HEK293 (cell line): ENCODE data around the gene ZNF354B.

Experiments used
- CTCF ChIA-PET: fragments of 350-600 bp; formaldehyde crosslinking; extraction: SDS; loops from one replicate; lab custom pipeline; 2021; ENCODE audit warnings: antibody characterized with exemption; lab: Yijun Ruan, JAX
- POLR2A ChIA-PET: fragments of 300-600 bp; formaldehyde crosslinking; extraction: SDS; loops from one replicate; lab custom pipeline; 2020; ENCODE audit warnings: antibody characterized with exemption, inconsistent platforms; lab: Yijun Ruan, JAX
- H3K27ac ChIP-seq: fragments of 200-500 bp; sonication (Bioruptor generic); 2 replicates; pipeline ENCODE4 v1.5.1; 2014; ENCODE audit warnings: low read depth, low read length, control low read depth, inconsistent platforms; ENCODE audit errors: extremely low read depth
- H3K36me3 ChIP-seq, 2 experiments: fragments of 200-500 bp in 1 of 2; sonication (Bioruptor generic) in 1 of 2; 1 replicate in 1 of 2; 2 replicates in 1 of 2; pipeline ENCODE4 v1.5.1; 2014 to 2017; ENCODE audit warnings: inconsistent platforms in 2 of 2, low read length in 2 of 2; ENCODE audit not compliant: control insufficient read depth in 2 of 2, insufficient read depth in 1 of 2
- H3K4me1 ChIP-seq: fragments of 200-500 bp; sonication (Bioruptor generic); 2 replicates; pipeline ENCODE4 v1.5.1; 2014; ENCODE audit warnings: mild to moderate bottlenecking, low read length, inconsistent platforms; ENCODE audit not compliant: control insufficient read depth, insufficient read depth
- H3K4me3 ChIP-seq: 2 replicates; pipeline ENCODE4 v1.5.1; 2011; ENCODE audit warnings: low read depth, mild to moderate bottlenecking, control low read depth, low read length, moderate library complexity
- H3K9me3 ChIP-seq: fragments of 200-500 bp; sonication (Bioruptor generic); 2 replicates; pipeline ENCODE4 v1.5.1; 2014; ENCODE audit warnings: low read depth, low read length, inconsistent platforms; ENCODE audit not compliant: control insufficient read depth, insufficient read depth
- GLI4 ChIP-seq: fragments of 450-650 bp; formaldehyde crosslinking; IDR thresholded peaks from 2 replicates; pipeline ENCODE4 v1.5.1; 2016; ENCODE audit warnings: missing biosample characterization, missing genetic modification characterization
- GLIS2 ChIP-seq: fragments of 450-650 bp; formaldehyde crosslinking; IDR thresholded peaks from 2 replicates; pipeline ENCODE4 v1.5.1; 2016; ENCODE audit warnings: missing biosample characterization, missing genetic modification characterization
- HOXC10 ChIP-seq: sonication (generic); formaldehyde crosslinking; IDR thresholded peaks from 2 replicates; pipeline ENCODE4 v1.8.1; 2023; ENCODE audit warnings: mild to moderate bottlenecking, missing genetic modification reagents
- MEIS1 ChIP-seq: sonication (generic); formaldehyde crosslinking; IDR thresholded peaks from 2 replicates; pipeline ENCODE4 v1.8.1; 2022; ENCODE audit warnings: missing genetic modification reagents, mild to moderate bottlenecking, borderline replicate concordance
- MZF1 ChIP-seq: fragments of 450-650 bp; formaldehyde crosslinking; IDR thresholded peaks from 2 replicates; pipeline ENCODE4 v1.5.1; 2017; ENCODE audit warnings: missing biosample characterization, missing genetic modification characterization, borderline replicate concordance
- PRDM1 ChIP-seq: fragments of 450-650 bp; formaldehyde crosslinking; IDR thresholded peaks from 2 replicates; pipeline ENCODE4; 2016; ENCODE audit warnings: missing biosample characterization, missing genetic modification characterization
- PRDM6 ChIP-seq: fragments of 450-650 bp; formaldehyde crosslinking; IDR thresholded peaks from 2 replicates; pipeline ENCODE4 v1.5.1; 2017; ENCODE audit warnings: missing biosample characterization, missing genetic modification characterization
- ZBTB48 ChIP-seq: fragments of 450-650 bp; formaldehyde crosslinking; IDR thresholded peaks from 2 replicates; pipeline ENCODE4 v1.5.1; 2016; ENCODE audit warnings: missing biosample characterization, missing genetic modification characterization
- ZBTB7A ChIP-seq: fragments of 450-650 bp; formaldehyde crosslinking; IDR thresholded peaks from 2 replicates; pipeline ENCODE4 v1.5.1; 2016; ENCODE audit warnings: low read depth, missing biosample characterization, missing genetic modification characterization
- ZNF157 ChIP-seq: fragments of 450-650 bp; formaldehyde crosslinking; IDR thresholded peaks from 2 replicates; pipeline ENCODE4 v1.5.1; 2016; ENCODE audit warnings: missing biosample characterization, missing genetic modification characterization
- ZNF174 ChIP-seq: fragments of 450-650 bp; formaldehyde crosslinking; IDR thresholded peaks from 2 replicates; pipeline ENCODE4 v1.5.0; 2017; ENCODE audit warnings: missing biosample characterization, mild to moderate bottlenecking, missing genetic modification characterization
- ZNF223 ChIP-seq: fragments of 450-650 bp; formaldehyde crosslinking; IDR thresholded peaks from 2 replicates; pipeline ENCODE4 v1.5.1; 2016; ENCODE audit warnings: missing biosample characterization, missing genetic modification characterization
- ZNF248 ChIP-seq: fragments of 450-650 bp; formaldehyde crosslinking; IDR thresholded peaks from 2 replicates; pipeline ENCODE4 v1.5.1; 2017; ENCODE audit warnings: missing biosample characterization, missing genetic modification characterization
- ZNF366 ChIP-seq: fragments of 450-650 bp; formaldehyde crosslinking; conservative IDR thresholded peaks from 2 replicates; pipeline ENCODE4 v1.5.1; 2016; ENCODE audit warnings: missing biosample characterization, missing genetic modification characterization
- ZNF404 ChIP-seq: fragments of 450-650 bp; formaldehyde crosslinking; IDR thresholded peaks from 2 replicates; pipeline ENCODE4 v1.5.1; 2017; ENCODE audit warnings: missing biosample characterization, missing genetic modification characterization
- ZNF513 ChIP-seq: fragments of 450-650 bp; IDR thresholded peaks from 2 replicates; pipeline ENCODE4 v1.5.1; 2018; ENCODE audit warnings: missing biosample characterization, missing genetic modification characterization
- ZNF529 ChIP-seq: fragments of 450-650 bp; formaldehyde crosslinking; IDR thresholded peaks from 2 replicates; pipeline ENCODE4 v1.5.1; 2017; ENCODE audit warnings: missing genetic modification characterization, missing biosample characterization; ENCODE audit not compliant: insufficient replicate concordance
- ZNF561 ChIP-seq: fragments of 450-650 bp; IDR thresholded peaks from 2 replicates; pipeline ENCODE4 v1.5.1; 2018; ENCODE audit warnings: missing biosample characterization, missing genetic modification characterization, borderline replicate concordance
- ZNF571 ChIP-seq: fragments of 450-650 bp; formaldehyde crosslinking; IDR thresholded peaks from 2 replicates; pipeline ENCODE4 v1.5.0; 2017; ENCODE audit warnings: missing biosample characterization, missing genetic modification characterization
- ZNF585B ChIP-seq: fragments of 450-650 bp; formaldehyde crosslinking; IDR thresholded peaks from 2 replicates; pipeline ENCODE4 v1.5.1; 2016; ENCODE audit warnings: missing biosample characterization, missing genetic modification characterization
- ZNF600 ChIP-seq: fragments of 450-650 bp; formaldehyde crosslinking; IDR thresholded peaks from 2 replicates; pipeline ENCODE4 v1.5.1; 2016; ENCODE audit warnings: missing biosample characterization, missing genetic modification characterization
- ZNF747 ChIP-seq: fragments of 450-650 bp; formaldehyde crosslinking; IDR thresholded peaks from 2 replicates; pipeline ENCODE4 v1.5.1; 2016; ENCODE audit warnings: missing biosample characterization, missing genetic modification characterization
- ZNF777 ChIP-seq: fragments of 450-650 bp; formaldehyde crosslinking; IDR thresholded peaks from 2 replicates; pipeline ENCODE4 v1.5.1; 2017; ENCODE audit warnings: missing biosample characterization, missing genetic modification characterization, borderline replicate concordance
- TF ChIP-seq, protein P1 (sequence below): fragments of 450-650 bp; IDR thresholded peaks from 2 replicates; pipeline ENCODE4 v1.5.1; 2018; ENCODE audit warnings: missing biosample characterization, mild to moderate bottlenecking, missing genetic modification characterization
- TF ChIP-seq, protein P2 (sequence below): fragments of 450-650 bp; formaldehyde crosslinking; IDR thresholded peaks from 2 replicates; pipeline ENCODE4 v1.5.1; 2017; ENCODE audit warnings: missing biosample characterization, missing genetic modification characterization
- TF ChIP-seq, protein P3 (sequence below): fragments of 450-650 bp; formaldehyde crosslinking; IDR thresholded peaks from 2 replicates; pipeline ENCODE4 v1.5.1; 2016; ENCODE audit warnings: missing biosample characterization, missing genetic modification characterization

Gene ZNF354B

DNA sequence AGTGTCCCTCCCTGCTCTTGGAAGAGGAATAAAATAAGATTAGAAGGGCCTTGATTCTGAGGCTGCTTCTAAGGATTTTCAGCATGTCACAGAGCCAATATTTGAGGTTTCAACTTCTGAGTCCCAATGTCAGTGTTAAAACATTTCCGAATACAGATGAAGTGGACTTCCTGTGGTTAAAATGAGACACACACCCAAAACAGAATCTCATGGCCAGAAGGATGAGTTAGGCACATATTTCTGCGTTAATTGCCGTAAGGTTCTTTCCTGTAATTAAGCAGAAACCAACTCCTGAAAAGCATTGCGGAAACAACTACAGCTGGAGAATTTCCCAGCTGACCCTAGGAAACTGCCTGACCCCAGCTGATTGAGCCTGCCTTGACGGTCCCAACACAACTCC, 10.4 kb upstream of the ZNF354B start (continued):
- TF ChIP-seq ZNF585B (tag by site-specific recombination) (no peak), ZNF777 (tag by site-specific recombination) (no peak), ZNF513 (tag by site-specific recombination) (no peak)

DNA sequence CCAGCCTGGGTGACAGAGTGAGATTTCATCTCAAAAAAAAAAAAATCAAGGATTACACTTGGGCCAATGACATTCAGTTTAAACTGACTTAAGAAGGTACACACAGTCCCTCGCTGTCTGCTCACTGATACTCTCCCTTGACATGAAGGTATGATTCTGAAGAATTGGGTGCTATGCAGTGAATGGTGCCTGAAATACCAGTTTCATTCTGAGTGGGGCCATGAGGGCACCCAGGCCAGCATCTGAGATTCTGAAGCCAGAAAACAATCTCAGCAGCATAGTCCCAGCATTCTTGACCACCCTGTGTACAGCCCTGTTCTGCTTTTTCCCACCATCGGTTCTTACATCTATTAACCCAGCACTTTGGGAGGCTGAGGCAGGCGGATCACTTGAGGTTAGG, 7.8 kb upstream of the ZNF354B start:
- no peaks in the 10 kb centered on the region for H3K36me3 ChIP-seq
- H3K27ac ChIP-seq = no peak overlapping the region
- ChIA-PET CTCF (interaction anchor here (0.7 kb wide), 2 partner anchors 81 to 572 kb away, joined by 3 read pairs; no protein-coding TSS in a partner anchor), POLR2A (no interaction called here)
- no peaks in the 10 kb centered on the region for H3K4me1 ChIP-seq
- no peaks in the 10 kb centered on the region for H3K9me3 ChIP-seq
- no peak for TF ChIP-seq ZNF404 (tag by site-specific recombination)
- no peak for TF ChIP-seq ZNF366 (tag by site-specific recombination)
- TF ChIP-seq ZNF223 (tag by site-specific recombination) = no peak
- TF ChIP-seq, protein P1, sequence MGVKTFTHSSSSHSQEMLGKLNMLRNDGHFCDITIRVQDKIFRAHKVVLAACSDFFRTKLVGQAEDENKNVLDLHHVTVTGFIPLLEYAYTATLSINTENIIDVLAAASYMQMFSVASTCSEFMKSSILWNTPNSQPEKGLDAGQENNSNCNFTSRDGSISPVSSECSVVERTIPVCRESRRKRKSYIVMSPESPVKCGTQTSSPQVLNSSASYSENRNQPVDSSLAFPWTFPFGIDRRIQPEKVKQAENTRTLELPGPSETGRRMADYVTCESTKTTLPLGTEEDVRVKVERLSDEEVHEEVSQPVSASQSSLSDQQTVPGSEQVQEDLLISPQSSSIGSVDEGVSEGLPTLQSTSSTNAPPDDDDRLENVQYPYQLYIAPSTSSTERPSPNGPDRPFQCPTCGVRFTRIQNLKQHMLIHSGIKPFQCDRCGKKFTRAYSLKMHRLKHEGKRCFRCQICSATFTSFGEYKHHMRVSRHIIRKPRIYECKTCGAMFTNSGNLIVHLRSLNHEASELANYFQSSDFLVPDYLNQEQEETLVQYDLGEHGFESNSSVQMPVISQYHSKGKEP (tag by site-specific recombination) = no peak
- TF ChIP-seq ZNF529 (tag by site-specific recombination) = no peak
- TF ChIP-seq ZNF174 (tag by site-specific recombination) = no peak
- no peak for TF ChIP-seq ZNF561 (tag by site-specific recombination)
- TF ChIP-seq ZNF600 (tag by site-specific recombination) = no peak
- no peak overlapping the region for H3K4me3 ChIP-seq

DNA sequence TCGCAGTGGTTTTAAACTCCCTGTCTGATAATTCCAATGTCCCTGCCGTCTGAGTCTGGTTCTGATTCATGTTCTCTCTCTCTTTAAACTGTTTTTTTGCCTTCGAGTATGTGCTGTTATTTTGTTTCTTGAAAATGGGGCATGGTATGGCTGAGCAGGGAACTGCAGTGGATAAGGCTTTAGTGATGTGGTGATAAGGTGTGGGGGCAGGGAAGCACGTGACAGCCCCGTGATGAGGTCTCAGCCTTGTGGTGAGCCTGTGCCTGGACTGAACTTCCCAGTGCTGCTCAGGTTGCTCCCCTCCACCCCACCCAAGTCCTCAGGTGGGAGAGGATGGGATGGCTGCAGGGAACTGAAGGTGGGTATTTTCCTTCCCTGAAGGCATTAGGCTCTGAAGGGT, 5.5 kb upstream of the ZNF354B start:
- no peaks in the 10 kb centered on the region for H3K36me3 ChIP-seq
- POLR2A ChIA-PET = no interaction called here
- CTCF ChIA-PET = no interaction called here
- no peaks in the 10 kb centered on the region for H3K4me1 ChIP-seq
- H3K9me3 ChIP-seq = no peaks in the 10 kb centered on the region
- no peak overlapping the region for H3K27ac ChIP-seq
- no peak overlapping the region for H3K4me3 ChIP-seq
- TF ChIP-seq PRDM1 (tag by site-specific recombination) (no peak), HOXC10 (no peak), MZF1 (no peak), ZBTB48 (no peak), GLIS2 (no peak), GLI4 (tag by site-specific recombination) (no peak), ZNF174 (tag by site-specific recombination) (no peak), ZNF248 (tag by site-specific recombination) (no peak), MEIS1 (CRISPR knock-in tag) (no peak), ZNF223 (tag by site-specific recombination) (no peak), ZBTB7A (tag by site-specific recombination) (no peak), PRDM6 (no peak), ZNF571 (tag by site-specific recombination) (no peak), ZNF157 (tag by site-specific recombination) (no peak), ZNF747 (tag by site-specific recombination) (no peak)
- TF ChIP-seq, protein P2, sequence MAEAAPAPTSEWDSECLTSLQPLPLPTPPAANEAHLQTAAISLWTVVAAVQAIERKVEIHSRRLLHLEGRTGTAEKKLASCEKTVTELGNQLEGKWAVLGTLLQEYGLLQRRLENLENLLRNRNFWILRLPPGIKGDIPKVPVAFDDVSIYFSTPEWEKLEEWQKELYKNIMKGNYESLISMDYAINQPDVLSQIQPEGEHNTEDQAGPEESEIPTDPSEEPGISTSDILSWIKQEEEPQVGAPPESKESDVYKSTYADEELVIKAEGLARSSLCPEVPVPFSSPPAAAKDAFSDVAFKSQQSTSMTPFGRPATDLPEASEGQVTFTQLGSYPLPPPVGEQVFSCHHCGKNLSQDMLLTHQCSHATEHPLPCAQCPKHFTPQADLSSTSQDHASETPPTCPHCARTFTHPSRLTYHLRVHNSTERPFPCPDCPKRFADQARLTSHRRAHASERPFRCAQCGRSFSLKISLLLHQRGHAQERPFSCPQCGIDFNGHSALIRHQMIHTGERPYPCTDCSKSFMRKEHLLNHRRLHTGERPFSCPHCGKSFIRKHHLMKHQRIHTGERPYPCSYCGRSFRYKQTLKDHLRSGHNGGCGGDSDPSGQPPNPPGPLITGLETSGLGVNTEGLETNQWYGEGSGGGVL = no peak
- TF ChIP-seq, protein P3, sequence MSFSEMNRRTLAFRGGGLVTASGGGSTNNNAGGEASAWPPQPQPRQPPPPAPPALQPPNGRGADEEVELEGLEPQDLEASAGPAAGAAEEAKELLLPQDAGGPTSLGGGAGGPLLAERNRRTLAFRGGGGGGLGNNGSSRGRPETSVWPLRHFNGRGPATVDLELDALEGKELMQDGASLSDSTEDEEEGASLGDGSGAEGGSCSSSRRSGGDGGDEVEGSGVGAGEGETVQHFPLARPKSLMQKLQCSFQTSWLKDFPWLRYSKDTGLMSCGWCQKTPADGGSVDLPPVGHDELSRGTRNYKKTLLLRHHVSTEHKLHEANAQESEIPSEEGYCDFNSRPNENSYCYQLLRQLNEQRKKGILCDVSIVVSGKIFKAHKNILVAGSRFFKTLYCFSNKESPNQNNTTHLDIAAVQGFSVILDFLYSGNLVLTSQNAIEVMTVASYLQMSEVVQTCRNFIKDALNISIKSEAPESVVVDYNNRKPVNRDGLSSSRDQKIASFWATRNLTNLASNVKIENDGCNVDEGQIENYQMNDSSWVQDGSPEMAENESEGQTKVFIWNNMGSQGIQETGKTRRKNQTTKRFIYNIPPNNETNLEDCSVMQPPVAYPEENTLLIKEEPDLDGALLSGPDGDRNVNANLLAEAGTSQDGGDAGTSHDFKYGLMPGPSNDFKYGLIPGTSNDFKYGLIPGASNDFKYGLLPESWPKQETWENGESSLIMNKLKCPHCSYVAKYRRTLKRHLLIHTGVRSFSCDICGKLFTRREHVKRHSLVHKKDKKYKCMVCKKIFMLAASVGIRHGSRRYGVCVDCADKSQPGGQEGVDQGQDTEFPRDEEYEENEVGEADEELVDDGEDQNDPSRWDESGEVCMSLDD (tag by site-specific recombination) = no peak
